Pulmonary artery endothelial cell (primary cell): Measurements from ENCODE around the gene MIP. TPM values are rescaled to one million over a fixed set of nuclear protein-coding genes. Genes with fewer than 3 reads are reported as not detected.
"Not testable (repeated sequence)": the region's sequence is repeated elsewhere in the genome, so short reads cannot be mapped to it uniquely, and the experiment has no call there.

ENCODE experiments used
- DNase-seq: peaks from one replicate; pipeline ENCODE4 v3.0.0-alpha.2; 2011; ENCODE audit warnings: low read depth, low spot score
- total RNA-seq: library from RNA; depleted of rRNA; stranded (reverse); fragments of >200 nt; gene quantifications from 2 replicates; pipeline ENCODE4 v1.2.3, GENCODE V29; 2014

Gene MIP
- 0.07 and 0.20 TPM in 2 replicates for total RNA-seq

GRCh38 chr12:56454557-56454956, at the start of gene MIP:
Gene MIP (minus strand): TSS chr12:56454657. CDS start chr12:56454613, 44 bp downstream.
- no peak for DNase-seq

- not testable (repeated sequence) for DNase-seq
Observed at GRCh38 chr12:56499879-56500278, 45.4 kb upstream of the MIP start.

GRCh38 chr12:56499452-56499851, 45.0 kb upstream of the MIP start:
- not testable (repeated sequence) for DNase-seq

GRCh38 chr12:56498126-56498902, 43.9 kb upstream of the MIP start:
- DNase-seq, result not testable (repeated sequence)

GRCh38 chr12:56496704-56497103, 42.2 kb upstream of the MIP start:
- DNase-seq, result not testable (repeated sequence)

GRCh38 chr12:56494481-56494880, 40.0 kb upstream of the MIP start:
- DNase-seq, result not testable (repeated sequence)

GRCh38 chr12:56494106-56494415, 39.6 kb upstream of the MIP start:
- DNase-seq, result not testable (repeated sequence)

- not testable (repeated sequence) for DNase-seq
Observed at GRCh38 chr12:56493409-56494105, 39.1 kb upstream of the MIP start.

- DNase-seq, result no peak
Observed at GRCh38 chr12:56490360-56490759, 35.9 kb upstream of the MIP start.

GRCh38 chr12:56488041-56488955, 33.8 kb upstream of the MIP start, which contains the start of gene GLS2:
Gene GLS2 (minus strand): TSS chr12:56488161. CDS start chr12:56488118, 43 bp downstream.
- no peak for DNase-seq

GRCh38 chr12:56487448-56488040, 33.1 kb upstream of the MIP start:
- no peak for DNase-seq

GRCh38 chr12:56486694-56487093, 32.2 kb upstream of the MIP start:
- no peak for DNase-seq

GRCh38 chr12:56484566-56484965, 30.1 kb upstream of the MIP start:
- DNase-seq, result no peak

GRCh38 chr12:56479625-56480024, 25.2 kb upstream of the MIP start:
- DNase-seq, result no peak

GRCh38 chr12:56477521-56478225, 23.2 kb upstream of the MIP start:
- no peak for DNase-seq

GRCh38 chr12:56476972-56477432, 22.5 kb upstream of the MIP start:
- DNase-seq, result no peak

- no peak for DNase-seq
Observed at GRCh38 chr12:56476143-56476542, 21.7 kb upstream of the MIP start.

GRCh38 chr12:56474389-56474788, 19.9 kb upstream of the MIP start:
- no peak for DNase-seq

GRCh38 chr12:56469007-56469930, 14.8 kb upstream of the MIP start:
- DNase-seq, result no peak
